ENCODE data around the gene MYOG.

The MYOG gene

DNA sequence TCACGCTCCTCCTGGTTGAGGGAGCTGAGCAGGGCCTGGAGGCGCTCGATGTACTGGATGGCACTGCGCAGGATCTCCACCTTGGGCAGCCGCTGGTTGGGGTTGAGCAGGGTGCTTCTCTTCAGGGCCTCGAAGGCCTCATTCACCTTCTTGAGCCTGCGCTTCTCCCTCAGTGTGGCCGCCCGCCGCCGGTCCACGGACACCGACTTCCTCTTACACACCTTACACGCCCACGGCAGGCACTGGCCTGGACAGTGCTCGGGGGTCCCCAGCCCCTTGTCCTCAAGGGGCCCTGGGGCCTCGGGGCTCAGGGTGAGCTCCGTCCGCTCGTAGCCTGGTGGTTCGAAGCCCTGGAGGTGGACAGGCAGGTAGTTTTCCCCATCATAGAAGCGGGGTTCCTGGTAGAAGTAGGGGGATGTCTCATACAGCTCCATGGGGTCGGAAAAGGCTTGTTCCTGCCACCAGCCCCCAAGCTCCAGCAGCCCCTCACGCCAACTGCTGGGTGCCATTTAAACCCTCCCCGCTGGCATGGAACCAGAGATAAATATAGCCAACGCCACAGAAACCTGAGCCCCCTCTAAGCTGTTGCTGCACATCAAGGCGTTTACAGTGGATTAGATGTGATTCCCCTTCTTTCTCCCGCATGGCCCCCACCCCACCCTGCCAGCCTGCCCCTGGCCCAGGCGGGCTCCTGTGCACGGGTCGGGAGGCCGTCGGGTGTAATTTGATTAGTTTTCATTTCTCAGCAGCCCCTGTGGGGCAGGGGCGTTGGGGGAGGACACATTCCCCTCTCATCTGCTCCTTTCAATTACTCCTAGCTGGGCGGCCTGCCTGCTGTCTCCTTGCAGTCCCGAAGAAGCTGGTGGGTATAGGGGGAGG lies at the start of gene MYOG:
MYOG (minus strand) TSS at position 485 of the 879 bp plus-strand sequence; CDS start at position 434, 51 bp downstream.
- Histone ChIP-seq H3K79me2 (ENCODE audit: insufficient read depth, low read depth) (no peaks in the 10 kb centered on the region), H3K36me3 (ENCODE audit: insufficient read depth) (no peaks in the 10 kb centered on the region), H4K20me1 (ENCODE audit: insufficient read depth) (no peaks in the 10 kb centered on the region), H3K27me3 (ENCODE audit: insufficient read depth, low read depth) (no peaks in the 10 kb centered on the region; the same call in 1 of the 2 replicates), H3K27ac (no peak within 1 kb of the TSS), H3K4me3 (IDR thresholded peaks at IDR 0.05; ENCODE audit: insufficient read depth, low read depth, low read length) (no peak within 1 kb of the TSS), H3K9ac (no peak within 1 kb of the TSS), H2AFZ (ENCODE audit: low read depth) (no peak within 1 kb of the TSS), H3K4me2 (no peak within 1 kb of the TSS), H3K4me1 (ENCODE audit: low read depth, poor library complexity, severe bottlenecking) (no peaks in the 10 kb centered on the region)
- TF ChIP-seq, protein P1, sequence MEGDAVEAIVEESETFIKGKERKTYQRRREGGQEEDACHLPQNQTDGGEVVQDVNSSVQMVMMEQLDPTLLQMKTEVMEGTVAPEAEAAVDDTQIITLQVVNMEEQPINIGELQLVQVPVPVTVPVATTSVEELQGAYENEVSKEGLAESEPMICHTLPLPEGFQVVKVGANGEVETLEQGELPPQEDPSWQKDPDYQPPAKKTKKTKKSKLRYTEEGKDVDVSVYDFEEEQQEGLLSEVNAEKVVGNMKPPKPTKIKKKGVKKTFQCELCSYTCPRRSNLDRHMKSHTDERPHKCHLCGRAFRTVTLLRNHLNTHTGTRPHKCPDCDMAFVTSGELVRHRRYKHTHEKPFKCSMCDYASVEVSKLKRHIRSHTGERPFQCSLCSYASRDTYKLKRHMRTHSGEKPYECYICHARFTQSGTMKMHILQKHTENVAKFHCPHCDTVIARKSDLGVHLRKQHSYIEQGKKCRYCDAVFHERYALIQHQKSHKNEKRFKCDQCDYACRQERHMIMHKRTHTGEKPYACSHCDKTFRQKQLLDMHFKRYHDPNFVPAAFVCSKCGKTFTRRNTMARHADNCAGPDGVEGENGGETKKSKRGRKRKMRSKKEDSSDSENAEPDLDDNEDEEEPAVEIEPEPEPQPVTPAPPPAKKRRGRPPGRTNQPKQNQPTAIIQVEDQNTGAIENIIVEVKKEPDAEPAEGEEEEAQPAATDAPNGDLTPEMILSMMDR (conservative IDR thresholded peaks at IDR 0.05; ENCODE audit: low read depth, low read length) = no peak

DNA sequence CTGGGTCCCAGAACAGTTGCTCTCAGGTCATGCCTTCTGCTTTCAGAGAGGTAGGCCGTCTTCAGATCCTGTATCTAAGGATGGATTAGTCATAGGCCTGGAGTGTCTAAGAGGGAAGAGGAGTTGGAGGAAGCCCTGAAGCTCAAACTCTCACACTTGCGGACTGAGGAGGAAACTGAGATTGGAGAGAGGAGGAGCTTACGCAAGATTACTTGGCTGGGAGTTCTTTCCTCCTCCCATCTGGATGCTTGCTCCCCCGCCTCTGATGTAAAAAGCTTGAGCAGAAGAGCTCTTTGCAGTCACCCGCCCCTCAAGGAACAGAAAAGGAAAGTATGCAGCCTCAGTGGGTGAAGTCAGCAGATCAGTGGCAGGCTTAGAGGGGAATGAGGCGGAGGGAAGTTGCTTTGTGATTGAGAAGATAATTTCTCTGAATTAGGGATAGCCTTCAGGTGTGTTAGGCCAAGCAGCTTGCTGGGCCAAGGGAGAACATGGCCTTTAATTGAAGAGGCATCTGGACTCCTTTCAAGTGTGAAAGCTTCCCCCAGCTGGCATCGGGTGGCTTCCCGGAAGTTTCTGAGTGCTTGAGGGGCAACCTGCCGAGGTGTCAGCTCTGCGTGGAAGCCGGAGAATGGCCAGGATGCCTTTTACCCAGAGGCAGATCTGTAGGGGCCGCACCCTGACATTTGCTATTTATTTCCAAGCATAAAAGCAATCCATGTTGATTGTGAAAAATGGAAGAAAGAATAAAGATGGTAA lies 48.3 kb upstream of the MYOG start:
- H3K9ac ChIP-seq = no peak overlapping the region
- no peaks in the 10 kb centered on the region for H4K20me1 ChIP-seq (ENCODE audit: insufficient read depth)
- TF ChIP-seq, protein P1 (conservative IDR thresholded peaks at IDR 0.05; ENCODE audit: low read depth, low read length) = no peak
- no peaks in the 10 kb centered on the region for H3K4me1 ChIP-seq (ENCODE audit: low read depth, poor library complexity, severe bottlenecking)
- H3K27ac ChIP-seq = no peak overlapping the region
- no peak overlapping the region for H2AFZ ChIP-seq (ENCODE audit: low read depth)
- H3K4me3 ChIP-seq (IDR thresholded peaks at IDR 0.05; ENCODE audit: insufficient read depth, low read depth, low read length) = no peak overlapping the region
- H3K27me3 ChIP-seq (ENCODE audit: insufficient read depth, low read depth) = peaks cover 2% of the 10 kb centered on the region; the same call in 1 of the 2 replicates
- H3K79me2 ChIP-seq (ENCODE audit: insufficient read depth, low read depth) = no peaks in the 10 kb centered on the region
- H3K4me2 ChIP-seq = no peak overlapping the region
- no peaks in the 10 kb centered on the region for H3K36me3 ChIP-seq (ENCODE audit: insufficient read depth)

DNA sequence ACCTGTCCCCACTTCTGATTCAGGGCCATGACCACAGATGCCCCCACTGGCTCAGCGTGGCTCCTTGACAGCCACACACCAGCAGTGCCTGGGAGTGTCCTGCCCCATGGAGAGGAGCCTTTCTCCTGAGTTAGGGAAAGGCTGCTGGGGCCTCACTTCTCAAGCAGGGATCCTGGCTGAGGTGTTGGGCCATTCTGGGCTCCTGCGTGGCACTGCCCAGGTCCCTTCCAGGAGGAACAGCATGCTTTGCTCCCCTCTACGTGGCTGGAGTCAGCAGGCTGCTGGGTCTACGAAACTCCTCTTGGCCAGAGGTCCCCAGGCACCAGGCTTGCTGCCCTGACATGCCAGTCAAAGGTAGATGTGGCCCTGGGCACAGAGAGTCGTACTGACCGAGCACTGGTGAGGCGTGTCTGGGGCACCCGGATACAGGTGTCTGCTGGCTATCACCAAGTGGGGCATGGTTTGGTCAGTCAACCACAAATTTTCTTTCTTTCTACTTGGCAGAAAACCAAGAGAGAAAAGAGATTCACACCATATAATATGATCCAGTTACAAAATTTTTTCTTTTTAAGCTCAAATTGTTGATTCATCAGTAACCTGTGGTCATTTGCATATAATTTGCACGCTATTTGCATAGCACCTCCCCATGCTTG lies 45.9 kb upstream of the MYOG start:
- Histone ChIP-seq H3K4me1 (ENCODE audit: low read depth, poor library complexity, severe bottlenecking) (no peaks in the 10 kb centered on the region), H3K27me3 (ENCODE audit: insufficient read depth, low read depth) (peaks cover 25% of the 10 kb centered on the region), H3K4me2 (no peak overlapping the region), H2AFZ (ENCODE audit: low read depth) (no peak overlapping the region), H3K36me3 (ENCODE audit: insufficient read depth) (no peaks in the 10 kb centered on the region), H3K27ac (no peak overlapping the region), H3K79me2 (ENCODE audit: insufficient read depth, low read depth) (no peaks in the 10 kb centered on the region), H3K9ac (no peak overlapping the region), H4K20me1 (ENCODE audit: insufficient read depth) (no peaks in the 10 kb centered on the region), H3K4me3 (IDR thresholded peaks at IDR 0.05; ENCODE audit: insufficient read depth, low read depth, low read length) (no peak overlapping the region)
- TF ChIP-seq, protein P1 (conservative IDR thresholded peaks at IDR 0.05; ENCODE audit: low read depth, low read length) = no peak

DNA sequence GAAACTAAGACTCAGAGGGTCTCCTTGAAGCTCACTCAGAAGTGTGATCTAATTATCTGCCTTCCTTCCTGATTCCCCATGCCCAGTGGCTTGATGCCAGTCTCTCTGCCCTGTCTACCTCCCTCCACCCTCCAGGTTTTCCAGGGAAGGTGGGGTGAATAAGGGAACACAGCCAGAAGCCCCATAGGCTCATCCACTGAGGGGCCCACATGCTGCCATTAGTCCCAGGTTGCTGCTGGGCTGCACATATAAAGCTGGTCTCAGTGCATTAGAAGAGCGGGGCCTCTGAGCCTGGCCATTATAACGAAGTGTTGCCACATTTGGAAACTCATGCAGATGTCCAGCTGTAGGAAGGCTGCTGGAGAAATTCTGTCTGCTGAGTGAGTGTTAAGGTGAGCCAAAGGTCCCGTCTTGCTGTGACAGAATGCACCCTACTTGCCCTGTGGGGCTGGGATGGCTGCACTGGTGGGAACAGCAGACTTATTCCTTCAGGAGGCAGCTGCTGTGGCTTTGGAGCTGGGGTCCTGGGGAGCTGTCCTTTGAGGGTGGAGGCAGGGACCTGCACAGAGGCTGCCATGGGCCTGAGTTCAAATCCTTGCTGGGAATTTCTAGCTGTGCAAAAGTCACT lies 44.7 kb upstream of the MYOG start:
- no peaks in the 10 kb centered on the region for H3K4me1 ChIP-seq (ENCODE audit: low read depth, poor library complexity, severe bottlenecking)
- H3K4me3 ChIP-seq (IDR thresholded peaks at IDR 0.05; ENCODE audit: insufficient read depth, low read depth, low read length) = no peak overlapping the region
- H3K4me2 ChIP-seq = no peak overlapping the region
- H4K20me1 ChIP-seq (ENCODE audit: insufficient read depth) = no peaks in the 10 kb centered on the region
- H3K27ac ChIP-seq = no peak overlapping the region
- no peaks in the 10 kb centered on the region for H3K79me2 ChIP-seq (ENCODE audit: insufficient read depth, low read depth)
- no peaks in the 10 kb centered on the region for H3K36me3 ChIP-seq (ENCODE audit: insufficient read depth)
- H3K27me3 ChIP-seq (ENCODE audit: insufficient read depth, low read depth) = peaks cover 35% of the 10 kb centered on the region
- no peak overlapping the region for H3K9ac ChIP-seq
- H2AFZ ChIP-seq (ENCODE audit: low read depth) = no peak overlapping the region
- TF ChIP-seq, protein P1 (conservative IDR thresholded peaks at IDR 0.05; ENCODE audit: low read depth, low read length) = no peak
